MM.1S (cell line): ENCODE measurements around the gene CCNC.

ENCODE experiments used
- DNase-seq: peaks from one replicate; pipeline ENCODE4 v3.0.0-alpha.2; 2015
- H2AFZ ChIP-seq: fragments of 300-600 bp; sonication (generic); 2 replicates; pipeline ENCODE4 v1.6.0; 2016; ENCODE audit warnings: antibody characterized with exemption, low read length
- H3F3A ChIP-seq: fragments of 300-600 bp; sonication (generic); 2 replicates; pipeline ENCODE4 v1.6.1; 2016; ENCODE audit warnings: mild to moderate bottlenecking, antibody characterized with exemption, low read length, moderate library complexity, mixed read lengths; ENCODE audit not compliant: insufficient read depth
- H3K27ac ChIP-seq: fragments of 300-600 bp; sonication (generic); 2 replicates; pipeline ENCODE4 v1.5.1; 2016; ENCODE audit warnings: mild to moderate bottlenecking, low read length
- H3K27me3 ChIP-seq: fragments of 300-600 bp; sonication (generic); replicated peaks from 2 replicates; pipeline ENCODE4 v1.6.0; 2016; ENCODE audit warnings: low read length; ENCODE audit not compliant: insufficient read depth
- H3K36me3 ChIP-seq: fragments of 300-600 bp; sonication (generic); replicated peaks from 2 replicates; pipeline ENCODE4 v1.6.1; 2016; ENCODE audit warnings: mild to moderate bottlenecking, low read length, mixed read lengths; ENCODE audit not compliant: insufficient read depth
- H3K4me1 ChIP-seq: fragments of 300-600 bp; sonication (generic); 2 replicates; pipeline ENCODE4 v1.6.1; 2016; ENCODE audit warnings: low read length, mixed read lengths
- H3K4me2 ChIP-seq: fragments of 300-600 bp; sonication (generic); 2 replicates; pipeline ENCODE4 v1.6.0; 2016; ENCODE audit warnings: low read depth, low read length
- H3K4me3 ChIP-seq: fragments of 300-600 bp; sonication (generic); 2 replicates; pipeline ENCODE4 v1.5.1; 2016; ENCODE audit warnings: low read length, mixed read lengths
- H3K79me2 ChIP-seq: fragments of 300-600 bp; sonication (generic); 2 replicates; pipeline ENCODE4 v1.6.1; 2016; ENCODE audit warnings: mixed run types, low read length, mixed read lengths
- H3K9ac ChIP-seq: fragments of 300-600 bp; sonication (generic); 2 replicates; pipeline ENCODE4 v1.6.1; 2016; ENCODE audit warnings: low read length, mixed read lengths
- H3K9me2 ChIP-seq: fragments of 300-600 bp; sonication (generic); replicated peaks from 2 replicates; pipeline ENCODE4 v1.6.1; 2016; ENCODE audit warnings: mild to moderate bottlenecking, low read length, mixed read lengths; ENCODE audit not compliant: insufficient read depth
- H3K9me3 ChIP-seq: fragments of 300-600 bp; sonication (generic); replicated peaks from 2 replicates; pipeline ENCODE4 v1.6.1; 2016; ENCODE audit warnings: mild to moderate bottlenecking, low read length, mixed read lengths; ENCODE audit not compliant: insufficient read depth
- H4K20me1 ChIP-seq: fragments of 300-600 bp; sonication (generic); 2 replicates; pipeline ENCODE4 v1.6.1; 2016; ENCODE audit warnings: mild to moderate bottlenecking, low read length, moderate library complexity, mixed read lengths; ENCODE audit not compliant: insufficient read depth
- EZH2 ChIP-seq: fragments of 300-600 bp; sonication (generic); optimal IDR thresholded peaks from 2 replicates; pipeline ENCODE3; 2017; ENCODE audit warnings: low read depth, mild to moderate bottlenecking, antibody characterized with exemption, low read length, mixed read lengths
- EZH2phosphoT487 ChIP-seq: fragments of 300-600 bp; sonication (generic); IDR thresholded peaks from 2 replicates; pipeline ENCODE4 v1.6.1; 2018; ENCODE audit warnings: antibody characterized with exemption, low read length
- TF ChIP-seq, protein P1 (sequence below): fragments of 300-600 bp; sonication (generic); IDR thresholded peaks from 2 replicates; pipeline ENCODE4 v1.5.1; 2016; ENCODE audit warnings: antibody characterized with exemption, low read length, mixed read lengths

Gene CCNC

GRCh38 chr6:99545442-99545841, 23.0 kb downstream of the CCNC start:
- no peak for DNase-seq
- H3F3A ChIP-seq: no peaks in the 10 kb centered on the region
- no peaks in the 10 kb centered on the region for H3K4me1 ChIP-seq
- no peak overlapping the region for H3K27ac ChIP-seq
- H3K36me3 ChIP-seq: peaks cover 7% of the 10 kb centered on the region; the same call in 1 of the 2 replicates
- no peak overlapping the region for H3K4me3 ChIP-seq
- H2AFZ ChIP-seq: no peak overlapping the region
- no peaks in the 10 kb centered on the region for H3K9me2 ChIP-seq
- no peaks in the 10 kb centered on the region for H3K9me3 ChIP-seq
- H4K20me1 ChIP-seq: no peaks in the 10 kb centered on the region
- no peaks in the 10 kb centered on the region for H3K27me3 ChIP-seq
- no peak overlapping the region for H3K4me2 ChIP-seq
- H3K9ac ChIP-seq: no peak overlapping the region
- H3K79me2 ChIP-seq: peaks cover 3% of the 10 kb centered on the region; the same call in 1 of the 2 replicates
- TF ChIP-seq, protein P1, sequence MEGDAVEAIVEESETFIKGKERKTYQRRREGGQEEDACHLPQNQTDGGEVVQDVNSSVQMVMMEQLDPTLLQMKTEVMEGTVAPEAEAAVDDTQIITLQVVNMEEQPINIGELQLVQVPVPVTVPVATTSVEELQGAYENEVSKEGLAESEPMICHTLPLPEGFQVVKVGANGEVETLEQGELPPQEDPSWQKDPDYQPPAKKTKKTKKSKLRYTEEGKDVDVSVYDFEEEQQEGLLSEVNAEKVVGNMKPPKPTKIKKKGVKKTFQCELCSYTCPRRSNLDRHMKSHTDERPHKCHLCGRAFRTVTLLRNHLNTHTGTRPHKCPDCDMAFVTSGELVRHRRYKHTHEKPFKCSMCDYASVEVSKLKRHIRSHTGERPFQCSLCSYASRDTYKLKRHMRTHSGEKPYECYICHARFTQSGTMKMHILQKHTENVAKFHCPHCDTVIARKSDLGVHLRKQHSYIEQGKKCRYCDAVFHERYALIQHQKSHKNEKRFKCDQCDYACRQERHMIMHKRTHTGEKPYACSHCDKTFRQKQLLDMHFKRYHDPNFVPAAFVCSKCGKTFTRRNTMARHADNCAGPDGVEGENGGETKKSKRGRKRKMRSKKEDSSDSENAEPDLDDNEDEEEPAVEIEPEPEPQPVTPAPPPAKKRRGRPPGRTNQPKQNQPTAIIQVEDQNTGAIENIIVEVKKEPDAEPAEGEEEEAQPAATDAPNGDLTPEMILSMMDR: no peak
- TF ChIP-seq EZH2 (no peak), EZH2phosphoT487 (no peak)

GRCh38 chr6:99543968-99544367, 24.5 kb downstream of the CCNC start:
- Histone ChIP-seq H3K4me2 (no peak overlapping the region), H3K4me1 (no peaks in the 10 kb centered on the region), H3K9me2 (no peaks in the 10 kb centered on the region), H3K79me2 (peaks cover 3% of the 10 kb centered on the region; the same call in 1 of the 2 replicates), H3K36me3 (peaks cover 4% of the 10 kb centered on the region; the same call in 1 of the 2 replicates), H3K27ac (no peak overlapping the region), H3K9ac (no peak overlapping the region), H3K4me3 (no peak overlapping the region), H4K20me1 (no peaks in the 10 kb centered on the region), H3K9me3 (no peaks in the 10 kb centered on the region), H3F3A (no peaks in the 10 kb centered on the region), H3K27me3 (no peaks in the 10 kb centered on the region), H2AFZ (no peak overlapping the region)
- no peak for DNase-seq
- TF ChIP-seq, protein P1: no peak
- TF ChIP-seq EZH2 (no peak), EZH2phosphoT487 (no peak)

GRCh38 chr6:99530627-99531026, 37.8 kb downstream of the CCNC start:
- Histone ChIP-seq H3K9me3 (no peaks in the 10 kb centered on the region), H3K36me3 (no peaks in the 10 kb centered on the region)

More at GRCh38 chr6:99530627-99531026, 37.8 kb downstream of the CCNC start:
- DNase-seq: no peak
- no peaks in the 10 kb centered on the region for H3K27me3 ChIP-seq
- no peaks in the 10 kb centered on the region for H3K79me2 ChIP-seq
- no peaks in the 10 kb centered on the region for H3K4me1 ChIP-seq
- H4K20me1 ChIP-seq: no peaks in the 10 kb centered on the region
- no peak overlapping the region for H3K4me2 ChIP-seq
- no peak overlapping the region for H3K27ac ChIP-seq
- H3K9me2 ChIP-seq: no peaks in the 10 kb centered on the region
- no peaks in the 10 kb centered on the region for H3F3A ChIP-seq
- TF ChIP-seq EZH2 (no peak), EZH2phosphoT487 (no peak)
- TF ChIP-seq, protein P1: no peak
- no peak overlapping the region for H3K9ac ChIP-seq
- no peak overlapping the region for H3K4me3 ChIP-seq
- no peak overlapping the region for H2AFZ ChIP-seq
